Vagina (tissue), 2 donors: Measurements from ENCODE around the gene NUDT3. TPM values are rescaled to one million over a fixed set of nuclear protein-coding genes. Genes with fewer than 3 reads are reported as not detected.
"Not testable (repeated sequence)": the region's sequence is repeated elsewhere in the genome, so short reads cannot be mapped to it uniquely, and the experiment has no call there.

Experiments used
- DNase-seq, 2 donors: peaks; one replicate each; pipeline ENCODE4 v3.0.0-alpha.2; 2017; ENCODE audit errors: extremely low spot score in 2 of 2
- H3K27ac ChIP-seq: fragments of 200-600 bp; sonication (generic); one replicate; pipeline ENCODE4 v1.5.1; 2019
- H3K27me3 ChIP-seq: fragments of 200-600 bp; sonication (generic); one replicate; pipeline ENCODE4 v1.5.1; 2019
- H3K36me3 ChIP-seq, 2 donors: fragments of 200-600 bp; sonication (generic); one replicate each; pipeline ENCODE4 v1.5.1; 2017 to 2019
- H3K4me1 ChIP-seq: fragments of 200-600 bp; sonication (generic); one replicate; pipeline ENCODE4 v1.5.1; 2019
- H3K4me3 ChIP-seq, 2 donors: fragments of 200-600 bp; sonication (generic); 1 replicate in 1 of 2; 2 replicates in 1 of 2; pipeline ENCODE4 v1.5.1; 2016 to 2019
- H3K9me3 ChIP-seq: fragments of 200-600 bp; sonication (generic); one replicate; pipeline ENCODE4 v1.5.1; 2019
- CTCF ChIP-seq, 3 experiments: fragments of 450-650 bp in 2 of 3; fragments of 200-600 bp in 1 of 3; sonication (generic) in 1 of 3; IDR thresholded peaks; one replicate each; pipeline ENCODE4 v1.5.1; 2017 to 2019; ENCODE audit warnings: antibody characterized with exemption in 3 of 3, mild to moderate bottlenecking in 2 of 3, moderate library complexity in 2 of 3
- POLR2A ChIP-seq, 2 donors: fragments of 450-650 bp; IDR thresholded peaks; one replicate each; pipeline ENCODE4 v1.6.1; 2017; ENCODE audit warnings: antibody characterized with exemption in 2 of 2, mild to moderate bottlenecking in 2 of 2, moderate library complexity in 2 of 2
- POLR2AphosphoS5 ChIP-seq, 2 donors: sonication (generic); formaldehyde crosslinking; IDR thresholded peaks; one replicate each; pipeline ENCODE4 v1.9.0; 2017; ENCODE audit warnings: antibody characterized with exemption in 2 of 2, mild to moderate bottlenecking in 2 of 2, low read depth in 1 of 2; ENCODE audit not compliant: insufficient read depth in 1 of 2
- intact Hi-C: fragments of 100-400 bp; cut with DNase I; formaldehyde crosslinking; loops from one replicate; pipeline ENCODE4 v1.15.1; 2023
- total RNA-seq: library from RNA; depleted of rRNA; stranded (reverse); fragments of >200 nt; gene quantifications from one replicate; pipeline ENCODE4 v1.2.3, GENCODE V29; 2016

Gene NUDT3
- total RNA-seq, 1 donor from 2014 or later = 27.0 TPM

DNA sequence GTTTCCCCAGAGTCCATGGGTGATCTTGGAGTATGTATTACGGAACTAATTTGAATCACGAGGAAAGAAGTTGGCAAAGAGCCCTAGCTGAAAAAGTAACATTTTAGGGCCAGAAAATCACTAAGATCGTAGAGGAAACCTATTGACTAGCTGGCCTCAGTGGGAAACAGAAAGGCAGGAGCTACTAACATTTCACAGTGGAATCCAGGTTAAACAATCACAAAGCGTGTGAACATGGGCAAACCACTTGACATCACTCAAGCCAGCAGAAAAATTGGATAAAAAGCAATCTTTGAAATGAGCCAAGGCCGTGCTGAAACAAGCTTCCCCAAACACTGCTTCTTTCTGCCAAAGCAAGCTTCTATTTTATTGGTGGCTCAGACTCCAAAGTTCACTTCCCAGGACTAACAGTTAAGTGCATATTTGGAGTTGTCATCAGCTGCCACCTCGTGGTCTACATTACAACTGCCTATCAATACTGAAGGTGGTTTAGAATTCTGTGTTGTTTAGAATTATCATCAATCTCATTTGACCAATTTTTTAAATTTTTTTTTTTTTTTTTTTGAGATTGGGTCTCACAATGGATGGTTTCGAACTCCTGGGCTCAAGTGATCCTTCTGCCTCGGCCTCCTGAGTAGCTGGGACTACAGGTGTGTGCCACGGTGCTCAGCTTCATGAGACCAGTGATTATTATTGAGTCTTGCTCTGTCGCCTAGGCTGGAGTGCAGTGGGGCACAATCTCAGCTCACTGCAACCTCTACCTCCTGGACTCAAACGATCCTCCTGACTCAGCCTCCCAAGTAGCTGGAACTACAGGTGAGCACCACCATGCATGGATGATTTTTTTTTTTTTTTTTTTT lies 22.8 kb upstream of the NUDT3 start:
- Histone ChIP-seq H3K9me3 (no peaks in the 10 kb centered on the region), H3K4me1 (peaks cover 12% of the 10 kb centered on the region), H3K36me3 (peaks cover 0 to 37% of the 10 kb centered on the region in 2 donors), H3K27ac (peak overlapping the region; percentile 83), H3K4me3 (no peak overlapping the region), H3K27me3 (no peaks in the 10 kb centered on the region)
- TF ChIP-seq CTCF (IDR thresholded peaks at IDR 0.05) (peak; percentile 74 to 81 (median 78)), POLR2A (IDR thresholded peaks at IDR 0.05) (no peak), POLR2AphosphoS5 (IDR thresholded peaks at IDR 0.05; ENCODE audit: insufficient read depth in 1 of 2, low read depth in 1 of 2) (peak; percentile 7 to 76)
- DNase-seq = peak in 1 of 2 donors; percentile 90
- intact Hi-C loops = loop anchor here (1.0 to 10.0 kb wide), 3 partner anchors 23 to 220 kb away; partner anchors contain the start of genes NUDT3 and SMIM29

DNA sequence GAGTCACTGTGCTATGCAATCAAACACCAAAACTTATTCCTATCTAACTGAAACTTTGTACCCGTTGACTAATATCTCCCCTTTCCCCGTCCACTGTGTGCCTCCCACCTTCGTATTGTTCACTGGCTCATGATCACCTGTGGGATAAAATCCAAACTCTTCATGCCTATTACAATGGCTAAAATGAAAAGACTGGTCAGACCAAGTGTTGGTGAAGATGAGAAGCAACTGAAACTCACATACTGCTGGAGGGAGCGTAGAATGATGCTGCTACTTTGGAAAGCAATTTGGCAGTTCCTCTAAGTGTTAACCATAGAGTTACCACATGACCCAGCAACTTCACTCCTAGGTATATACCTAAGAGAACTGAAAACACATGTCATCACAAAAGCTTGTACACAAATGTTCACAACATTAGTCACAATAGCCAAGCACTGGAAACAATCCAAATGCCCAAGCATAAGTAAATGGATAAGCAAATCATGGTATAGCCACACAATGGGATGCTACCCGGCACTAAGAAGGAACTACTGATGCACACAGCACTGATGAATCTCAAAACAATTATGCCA lies 20.3 kb upstream of the NUDT3 start:
- H3K27me3 ChIP-seq = no peaks in the 10 kb centered on the region
- no peak overlapping the region for H3K4me3 ChIP-seq
- intact Hi-C loops = loop anchor here (5.0 to 10.0 kb wide), 2 partner anchors 165 to 218 kb away; partner anchors contain the start of gene SMIM29
- peaks cover 17% of the 10 kb centered on the region for H3K4me1 ChIP-seq
- H3K27ac ChIP-seq = no peak overlapping the region
- no peak for DNase-seq
- H3K9me3 ChIP-seq = no peaks in the 10 kb centered on the region
- TF ChIP-seq POLR2AphosphoS5 (IDR thresholded peaks at IDR 0.05; ENCODE audit: insufficient read depth in 1 of 2, low read depth in 1 of 2) (no peak), POLR2A (IDR thresholded peaks at IDR 0.05) (no peak), CTCF (IDR thresholded peaks at IDR 0.05) (no peak)
- H3K36me3 ChIP-seq = peaks cover 0 to 14% of the 10 kb centered on the region in 2 donors

GRCh38 chr6:34412016-34412415 lies 19.5 kb upstream of the NUDT3 start:
- no peak overlapping the region for H3K4me3 ChIP-seq
- intact Hi-C loops = loop anchor here (5.0 to 10.0 kb wide), 2 partner anchors 165 to 217 kb away; partner anchors contain the start of gene SMIM29
- no peak overlapping the region for H3K27ac ChIP-seq
- TF ChIP-seq POLR2A (IDR thresholded peaks at IDR 0.05) (no peak), POLR2AphosphoS5 (IDR thresholded peaks at IDR 0.05; ENCODE audit: insufficient read depth in 1 of 2, low read depth in 1 of 2) (no peak), CTCF (IDR thresholded peaks at IDR 0.05) (no peak)
- H3K9me3 ChIP-seq = no peaks in the 10 kb centered on the region
- peaks cover 17% of the 10 kb centered on the region for H3K4me1 ChIP-seq
- H3K27me3 ChIP-seq = no peaks in the 10 kb centered on the region
- peaks cover 0 to 7% of the 10 kb centered on the region in 2 donors for H3K36me3 ChIP-seq
- DNase-seq = no peak

DNA sequence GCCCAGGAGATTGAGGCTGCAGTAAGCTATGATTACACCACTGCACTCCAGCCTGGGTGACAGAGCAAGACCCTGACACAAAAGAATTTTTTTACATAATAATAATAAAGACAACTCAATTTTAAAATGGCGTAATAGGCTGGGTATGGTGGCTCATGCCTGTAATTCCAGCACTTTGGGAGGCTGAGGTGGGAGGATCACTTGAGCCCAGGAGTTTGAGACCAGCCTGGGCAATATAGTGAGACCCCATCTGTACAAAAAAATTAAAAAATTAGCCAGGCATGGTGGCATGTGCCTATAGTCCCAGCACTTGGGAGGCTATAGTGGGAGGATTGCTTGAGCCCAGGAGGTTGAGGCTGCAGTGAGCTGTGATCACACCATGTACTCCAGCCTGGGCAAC lies 15.4 kb upstream of the NUDT3 start:
- H3K4me3 ChIP-seq, DNase-seq, H3K36me3 ChIP-seq, H3K27ac ChIP-seq, H3K9me3 ChIP-seq, H3K27me3 ChIP-seq, H3K4me1 ChIP-seq, intact Hi-C loops: not testable (repeated sequence)

DNA sequence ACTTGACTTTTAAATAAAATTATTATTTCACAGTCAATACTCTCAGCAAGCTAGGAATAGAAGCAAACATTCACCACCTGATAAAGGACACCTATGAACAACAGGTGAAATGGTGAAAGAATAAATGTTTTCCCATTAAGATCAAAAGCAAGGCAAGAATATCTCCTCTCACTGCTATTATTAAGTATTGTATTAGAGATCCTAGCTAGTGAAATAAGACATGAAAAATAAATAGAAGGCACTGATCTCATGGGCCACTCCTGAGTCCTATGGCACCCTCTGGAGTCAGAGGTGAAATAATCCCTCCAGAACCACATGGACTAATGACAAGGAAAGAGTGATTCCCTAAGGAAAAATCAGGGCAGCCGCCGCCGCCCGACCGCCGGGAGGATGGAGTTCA lies 4.0 kb upstream of the NUDT3 start:
- H3K27me3 ChIP-seq = no peaks in the 10 kb centered on the region
- H3K4me1 ChIP-seq = no peaks in the 10 kb centered on the region
- H3K9me3 ChIP-seq = no peaks in the 10 kb centered on the region
- H3K36me3 ChIP-seq = no peaks in the 10 kb centered on the region
- H3K27ac ChIP-seq = no peak overlapping the region
- TF ChIP-seq CTCF (IDR thresholded peaks at IDR 0.05) = no peak
- no peak for TF ChIP-seq POLR2AphosphoS5 (IDR thresholded peaks at IDR 0.05; ENCODE audit: insufficient read depth in 1 of 2, low read depth in 1 of 2)
- TF ChIP-seq POLR2A (IDR thresholded peaks at IDR 0.05) = no peak
- no peak for DNase-seq
- no peak overlapping the region for H3K4me3 ChIP-seq
- intact Hi-C loops = no loop called here
